ENCODE measurements around the gene MAGI1. TPM values are rescaled to one million over a fixed set of nuclear protein-coding genes. Genes with fewer than 3 reads are reported as not detected.

MAGI1 gene
- polyA plus RNA-seq, 1 of the 3 experiments (the other 2 are of a cell fraction) = 10.3 TPM

- POLR2A ChIA-PET = no interaction called here
- no peak for DNase-seq
- no peaks in the 10 kb centered on the region for H3K9me3 ChIP-seq
- CTCF ChIA-PET = no interaction called here
- no peak overlapping the region for H3K4me2 ChIP-seq
- H3F3A ChIP-seq (replicated peaks; ENCODE audit: insufficient read depth) = no peaks in the 10 kb centered on the region
- H3K27ac ChIP-seq (ENCODE audit: low read depth in 2 of 2, low read length in 1 of 2) = no peak overlapping the region
- H3K36me3 ChIP-seq (replicated peaks in 1 of 2; ENCODE audit: control insufficient read depth in 1 of 2, insufficient read depth in 2 of 2, low read length in 1 of 2) = peaks cover 6 to 42% of the 10 kb centered on the region in 2 experiments
- no peak overlapping the region for H2AFZ ChIP-seq (ENCODE audit: low read depth)
- H3K4me3 ChIP-seq (ENCODE audit: low read depth in 2 of 2, low read length in 1 of 2) = no peak overlapping the region
- WGBS (ENCODE audit: low lambda C conversion rate) = 82% methylated on average over 2 of the region's 2 CpGs
- H3K27me3 ChIP-seq (ENCODE audit: insufficient read depth) = no peaks in the 10 kb centered on the region
- no peaks in the 10 kb centered on the region for H3K9me2 ChIP-seq
- H3K9ac ChIP-seq = no peak overlapping the region
- no peak for TF ChIP-seq USF1 (IDR thresholded peaks at IDR 0.05; ENCODE audit: borderline replicate concordance, low read depth)
- TF ChIP-seq TEAD4 (IDR thresholded peaks at IDR 0.05; ENCODE audit: borderline replicate concordance, insufficient read depth) = no peak
- no peak for TF ChIP-seq RFX5 (IDR thresholded peaks at IDR 0.05; ENCODE audit: low read length)
- no peak for TF ChIP-seq ELF1 (IDR thresholded peaks at IDR 0.05)
- no peak for TF ChIP-seq TAF1 (IDR thresholded peaks at IDR 0.05; ENCODE audit: borderline replicate concordance, low read depth, low read length)
- no peak for TF ChIP-seq FOXJ3 (CRISPR knock-in tag; IDR thresholded peaks at IDR 0.05)
- no peak for TF ChIP-seq FOSL2 (IDR thresholded peaks at IDR 0.05; ENCODE audit: borderline replicate concordance, low read depth)
- no peak for TF ChIP-seq EP300 (IDR thresholded peaks at IDR 0.05; ENCODE audit: borderline replicate concordance in 1 of 2, low read depth in 1 of 2, low read length in 1 of 2)
- TF ChIP-seq CHD2 (IDR thresholded peaks at IDR 0.05; ENCODE audit: low read length, partially characterized antibody) = no peak
- no peak for TF ChIP-seq JUND (IDR thresholded peaks at IDR 0.05)
- TF ChIP-seq TCF12 (IDR thresholded peaks at IDR 0.05) = no peak
- no peak for TF ChIP-seq REST (IDR thresholded peaks at IDR 0.05; ENCODE audit: low read depth, low read length)
- no peak for TF ChIP-seq RXRA (IDR thresholded peaks at IDR 0.05; ENCODE audit: borderline replicate concordance, low read depth)
- no peak for TF ChIP-seq POLR2AphosphoS5 (IDR thresholded peaks at IDR 0.05; ENCODE audit: low read depth, low read length)
- TF ChIP-seq MEF2A (IDR thresholded peaks at IDR 0.05; ENCODE audit: borderline replicate concordance, low read depth) = no peak
- TF ChIP-seq, protein P1, sequence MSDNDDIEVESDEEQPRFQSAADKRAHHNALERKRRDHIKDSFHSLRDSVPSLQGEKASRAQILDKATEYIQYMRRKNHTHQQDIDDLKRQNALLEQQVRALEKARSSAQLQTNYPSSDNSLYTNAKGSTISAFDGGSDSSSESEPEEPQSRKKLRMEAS (IDR thresholded peaks at IDR 0.05; ENCODE audit: low read depth) = no peak
- no peaks in the 10 kb centered on the region for H4K20me1 ChIP-seq (ENCODE audit: insufficient read depth)
- H3K79me2 ChIP-seq (ENCODE audit: insufficient read depth) = no peaks in the 10 kb centered on the region
- H3K4me1 ChIP-seq (ENCODE audit: control insufficient read depth in 1 of 2, insufficient read depth in 2 of 2, low read depth in 1 of 2, low read length in 1 of 2) = no peaks in the 10 kb centered on the region
These were observed 677.3 kb downstream of the MAGI1 start for GRCh38 chr3:65361448-65361847.

Data from SK-N-SH (cell line).